CD4-positive, alpha-beta T cell treated with Interleukin-6 for 4 hours (primary cell): ENCODE measurements around the gene MASP1.
"Not testable (repeated sequence)": the region's sequence is repeated elsewhere in the genome, so short reads cannot be mapped to it uniquely, and the experiment has no call there.

ENCODE experiments used
- DNase-seq: peaks from one replicate; pipeline ENCODE4 v3.0.0-alpha.2; 2020; ENCODE audit warnings: mixed read lengths

Gene MASP1

GRCh38 chr3:187222801-187223200 lies 68.7 kb downstream of the MASP1 start:
- DNase-seq: no peak

- no peak for DNase-seq
These were observed 76.1 kb downstream of the MASP1 start for GRCh38 chr3:187215460-187215859.

DNA sequence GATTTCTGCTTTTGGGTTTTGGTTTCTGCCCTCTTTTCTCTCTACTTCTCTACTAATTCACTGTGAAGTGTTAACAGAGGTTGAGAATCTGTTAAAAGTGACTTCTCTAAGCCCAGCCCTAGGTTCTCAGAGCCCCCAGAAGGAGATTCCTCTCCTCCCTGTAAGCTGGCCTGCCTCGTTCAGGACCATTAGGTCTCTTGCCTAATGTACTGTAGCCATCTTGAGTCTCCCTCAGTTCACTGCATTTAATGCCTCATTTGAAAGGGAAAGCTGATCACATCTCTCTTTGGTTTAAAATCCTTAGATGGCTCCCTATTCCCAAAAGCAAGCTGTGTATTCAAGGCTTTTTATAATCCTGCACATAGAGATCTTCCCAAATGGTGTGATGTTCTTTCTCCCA lies 77.9 kb downstream of the MASP1 start:
- no peak for DNase-seq

DNA sequence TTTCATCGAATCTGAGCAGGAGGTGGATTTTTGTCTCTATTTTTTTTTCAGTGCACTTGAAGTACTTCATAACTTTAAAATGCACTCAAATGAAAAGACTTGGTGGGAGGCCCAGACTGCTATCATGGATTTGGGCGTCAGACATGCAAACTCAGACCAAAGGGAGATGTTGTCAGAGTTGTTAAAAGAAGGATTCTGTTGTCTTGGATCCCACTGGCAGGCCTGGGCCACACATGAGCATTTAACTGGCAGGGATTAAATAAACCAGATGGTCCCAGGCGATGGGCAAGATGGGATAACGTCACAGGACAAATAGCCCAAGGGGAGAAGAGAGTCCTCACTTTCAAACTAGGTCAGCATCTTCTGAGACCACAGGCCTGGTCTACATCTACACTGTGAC lies 78.8 kb downstream of the MASP1 start:
- no peak for DNase-seq

- DNase-seq: no peak
These were observed 79.4 kb downstream of the MASP1 start for GRCh38 chr3:187212196-187212545.

- no peak for DNase-seq
These were observed 79.9 kb downstream of the MASP1 start for GRCh38 chr3:187211532-187212195.

- no peak for DNase-seq
These were observed 80.8 kb downstream of the MASP1 start for GRCh38 chr3:187210545-187211327.

DNA sequence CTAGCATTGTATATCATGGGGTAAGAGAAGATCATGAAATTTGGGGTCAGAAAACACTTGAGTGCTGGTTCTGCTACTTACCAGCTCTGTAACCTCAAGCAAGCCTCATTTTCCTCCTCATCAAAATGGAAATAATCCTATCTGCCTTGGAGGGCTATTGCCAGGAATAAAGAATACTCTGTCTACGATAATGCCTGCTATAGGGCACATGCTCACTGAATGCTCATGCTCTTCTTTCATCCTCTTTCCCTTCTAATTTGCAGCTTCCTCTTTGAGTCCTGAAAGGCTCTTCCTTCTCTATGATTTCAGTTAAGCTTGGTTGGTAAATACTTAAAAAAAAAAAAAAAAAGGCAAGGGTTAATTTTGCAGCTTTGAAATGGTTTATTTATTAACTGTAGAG lies 81.4 kb downstream of the MASP1 start:
- DNase-seq: no peak

GRCh38 chr3:187209491-187209890 lies 82.0 kb downstream of the MASP1 start:
- no peak for DNase-seq

- no peak for DNase-seq
These were observed 83.4 kb downstream of the MASP1 start for GRCh38 chr3:187208159-187208558.

DNA sequence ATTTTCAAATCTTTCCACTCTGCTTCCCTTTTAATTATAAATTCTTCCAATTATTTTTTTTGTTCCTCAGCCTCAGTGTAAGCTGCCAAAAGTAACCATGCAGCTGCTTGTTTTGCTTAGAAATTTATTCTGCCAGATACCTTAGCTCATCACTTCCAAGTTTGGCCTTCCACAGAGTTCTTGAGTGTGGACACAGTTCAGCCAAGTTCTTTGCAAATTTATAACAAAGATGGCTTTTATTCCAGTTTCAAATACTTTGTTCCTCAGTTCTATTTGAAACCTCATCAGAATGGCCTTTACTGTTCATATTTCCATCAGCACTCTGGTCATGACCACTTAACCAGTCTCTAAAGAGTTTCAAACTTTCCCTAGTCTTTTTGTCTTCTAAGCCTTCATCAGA lies 83.9 kb downstream of the MASP1 start:
- DNase-seq: no peak

- no peak for DNase-seq
These were observed 84.5 kb downstream of the MASP1 start for GRCh38 chr3:187207062-187207461.

DNA sequence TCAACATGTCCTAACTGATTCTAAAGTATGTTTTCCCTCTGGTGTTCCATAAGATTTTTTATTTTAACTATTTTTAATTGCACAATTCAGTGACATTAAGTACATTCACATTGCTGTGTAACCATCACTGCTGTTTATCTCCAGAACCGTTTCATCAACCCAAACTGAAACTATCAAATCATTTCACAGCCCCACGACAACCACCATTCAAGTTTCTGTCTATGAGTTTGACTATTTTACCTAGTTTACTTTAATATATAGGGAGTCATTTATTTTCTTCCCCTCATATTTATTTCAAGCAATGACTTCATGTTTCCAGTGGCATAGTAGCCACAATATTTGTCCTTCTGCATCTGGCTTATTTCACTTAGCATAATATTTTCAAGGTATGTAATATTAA lies 85.9 kb downstream of the MASP1 start:
- no peak for DNase-seq

DNA sequence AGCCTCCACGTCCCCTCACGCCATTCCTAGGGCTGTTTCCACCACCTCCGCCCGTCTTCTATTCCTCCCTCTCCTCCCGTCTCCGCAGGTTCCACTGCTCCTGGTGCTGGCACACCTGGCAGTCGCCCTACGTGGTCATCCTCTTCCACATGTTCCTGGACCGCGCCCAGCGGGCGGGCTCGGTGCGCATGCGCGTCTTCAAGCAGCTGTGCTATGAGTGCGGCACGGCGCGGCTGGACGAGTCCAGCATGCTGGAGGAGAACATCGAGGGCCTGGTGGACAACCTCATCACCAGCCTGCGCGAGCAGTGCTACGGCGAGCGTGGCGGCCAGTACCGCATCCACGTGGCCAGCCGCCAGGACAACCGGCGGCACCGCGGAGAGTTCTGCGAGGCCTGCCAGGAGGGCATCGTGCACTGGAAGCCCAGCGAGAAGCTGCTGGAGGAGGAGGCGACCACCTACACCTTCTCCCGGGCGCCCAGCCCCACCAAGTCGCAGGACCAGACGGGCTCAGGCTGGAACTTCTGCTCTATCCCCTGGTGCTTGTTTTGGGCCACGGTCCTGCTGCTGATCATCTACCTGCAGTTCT lies 92.0 kb downstream of the MASP1 start:
- DNase-seq: not testable (repeated sequence)

GRCh38 chr3:187198490-187198889 lies 93.0 kb downstream of the MASP1 start:
- no peak for DNase-seq

DNA sequence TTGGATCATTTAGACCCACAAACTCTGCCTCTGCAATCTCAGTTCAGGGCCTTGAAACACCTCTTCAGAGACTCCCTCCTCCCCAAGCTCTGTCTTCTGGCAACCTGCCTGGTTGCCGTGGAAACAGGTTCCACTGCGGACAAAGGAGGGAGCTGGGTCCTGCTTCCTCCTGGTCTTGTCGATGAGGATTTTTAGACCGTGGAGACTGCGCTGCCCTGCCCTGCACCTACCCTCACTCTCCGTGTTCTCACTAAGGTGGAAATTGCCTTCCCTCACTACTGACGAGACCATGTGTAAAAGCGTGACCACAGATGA lies 94.2 kb downstream of the MASP1 start, which contains the start of gene RTP1:
TSS of gene RTP1 (plus strand) at position 152 of the 315 bp plus-strand sequence. CDS start at position 182, 30 bp downstream.
- DNase-seq: no peak

DNA sequence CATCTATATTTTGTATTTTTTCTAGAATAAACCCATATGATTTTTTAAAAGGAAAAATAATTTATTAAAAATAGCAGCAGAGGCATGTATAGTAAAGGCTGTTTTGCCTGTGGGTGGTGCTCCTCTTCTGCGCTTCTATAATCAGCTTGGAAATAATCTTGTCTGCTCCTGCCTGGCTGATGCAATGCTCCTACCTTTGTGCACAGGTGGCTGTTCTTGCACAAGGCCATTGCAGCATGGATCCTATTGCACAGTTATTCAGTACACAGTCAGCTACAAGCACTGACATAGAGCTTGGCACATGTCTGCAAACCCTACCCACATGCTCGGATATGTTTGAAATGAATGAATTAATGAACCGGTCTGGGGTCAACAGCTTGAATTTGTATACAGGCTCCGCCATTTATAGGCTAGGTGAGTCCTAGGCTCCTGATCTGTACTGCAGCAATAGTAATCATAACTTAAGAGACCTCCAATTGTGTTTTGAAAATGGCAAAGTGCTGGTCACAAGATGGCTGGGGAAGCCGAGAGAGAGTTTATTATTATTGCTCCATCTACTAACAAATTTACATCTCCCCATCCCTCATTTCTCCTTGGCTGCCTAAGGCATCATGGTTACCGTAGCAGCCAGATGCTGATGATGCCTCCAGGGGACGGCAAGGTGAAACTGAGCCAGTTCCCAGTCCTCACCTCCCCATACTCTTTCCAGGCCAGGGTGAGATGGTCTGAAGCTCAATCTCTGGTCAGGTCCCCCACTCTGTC lies 94.8 kb downstream of the MASP1 start:
- no peak for DNase-seq

- DNase-seq: no peak
These were observed 98.4 kb downstream of the MASP1 start for GRCh38 chr3:187193181-187193580.

GRCh38 chr3:187191271-187191670 lies 100.3 kb downstream of the MASP1 start:
- DNase-seq: no peak

- DNase-seq: no peak
These were observed 102.6 kb downstream of the MASP1 start for GRCh38 chr3:187188931-187189330.

DNA sequence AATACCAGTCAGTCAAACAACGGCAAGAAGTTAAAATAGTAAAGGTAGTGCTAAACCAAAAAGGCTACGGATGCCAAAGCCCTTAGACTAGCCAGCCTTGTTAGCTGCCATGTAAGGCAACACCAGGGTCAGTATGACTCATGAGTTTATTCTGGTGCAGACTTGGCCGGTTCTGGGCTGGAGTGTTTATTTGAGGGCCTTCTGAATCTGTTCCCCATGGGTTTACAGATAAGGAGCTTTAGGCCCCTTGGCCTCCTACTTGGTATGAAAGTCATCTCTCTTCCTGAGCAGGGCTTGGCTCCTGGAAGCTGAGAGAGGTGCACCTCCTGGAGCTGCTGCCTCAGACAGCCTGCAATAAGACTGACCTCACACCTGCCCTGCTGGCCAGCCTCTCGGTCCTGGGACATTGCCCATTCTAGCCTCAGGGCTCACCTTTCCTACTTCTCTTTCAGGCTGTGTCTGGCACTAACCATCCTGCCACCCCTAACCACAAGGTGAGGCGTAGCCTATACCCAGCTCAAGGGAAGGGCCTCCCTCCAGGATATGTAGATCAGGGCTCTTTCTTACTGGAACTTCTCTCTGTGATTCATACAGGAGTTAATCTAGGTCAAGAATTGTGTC lies 104.6 kb downstream of the MASP1 start:
- no peak for DNase-seq

GRCh38 chr3:187186375-187186774 lies 105.2 kb downstream of the MASP1 start:
- DNase-seq: no peak

DNA sequence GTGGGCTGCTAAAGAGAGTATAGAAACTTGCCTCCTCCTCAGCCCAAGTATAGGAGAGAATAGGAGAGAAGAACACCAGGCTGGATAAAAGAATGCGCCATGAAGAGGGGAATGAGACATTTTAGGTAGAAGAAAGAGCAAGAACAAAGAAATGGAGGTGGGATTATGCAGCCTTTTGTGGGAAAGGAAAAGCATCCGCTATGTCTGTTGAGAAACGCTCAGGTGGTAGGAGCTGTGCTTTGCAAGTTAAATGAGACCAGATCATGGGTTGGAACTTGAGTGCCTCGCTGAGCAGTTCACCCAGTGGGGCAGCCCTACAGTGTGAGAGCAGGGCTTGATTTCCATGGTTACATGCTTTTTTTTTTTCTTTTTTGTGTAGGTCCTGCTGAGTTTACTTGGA lies 105.8 kb downstream of the MASP1 start:
- no peak for DNase-seq
